OCI-LY3 (cell line): Measurements from ENCODE around the gene IL1B.

Experiments
- H2AFZ ChIP-seq: fragments of 200-600, 300-600 bp; shearing (Covaris generic); 2 replicates; pipeline ENCODE4 v1.6.0; 2014; ENCODE audit warnings: antibody characterized with exemption, low read depth, low read length
- H3K27ac ChIP-seq: fragments of 200-600, 300-600 bp; sonication (generic); 2 replicates; pipeline ENCODE4 v1.5.1; 2014; ENCODE audit warnings: mild to moderate bottlenecking, low read length, moderate library complexity, mixed read lengths
- H3K27me3 ChIP-seq: fragments of 200-600, 300-600 bp; sonication (generic); 2 replicates; pipeline ENCODE4 v1.6.1; 2014; ENCODE audit warnings: low read depth, low read length, mixed read lengths
- H3K36me3 ChIP-seq: fragments of 200-600, 300-600 bp; sonication (generic); replicated peaks from 2 replicates; pipeline ENCODE3; 2014; ENCODE audit warnings: low read depth, low read length, mixed read lengths
- H3K4me1 ChIP-seq: fragments of 300-600, 200-600 bp; sonication (generic); 2 replicates; pipeline ENCODE4 v1.6.1; 2014; ENCODE audit warnings: low read length, mixed read lengths
- H3K4me2 ChIP-seq: fragments of 200-600, 300-600 bp; sonication (generic); 2 replicates; pipeline ENCODE4 v1.6.1; 2014; ENCODE audit warnings: low read length, mixed read lengths
- H3K4me3 ChIP-seq: fragments of 300-600, 200-600 bp; sonication (generic); 2 replicates; pipeline ENCODE4 v1.5.1; 2014; ENCODE audit warnings: antibody characterized with exemption, mild to moderate bottlenecking, low read length, moderate library complexity
- H3K79me2 ChIP-seq: fragments of 300-600, 200-600 bp; shearing (Covaris generic); 2 replicates; pipeline ENCODE4 v1.6.1; 2014; ENCODE audit warnings: mild to moderate bottlenecking, low read length, mixed read lengths
- H3K9ac ChIP-seq: fragments of 300-600, 200-600 bp; shearing (Covaris generic); 2 replicates; pipeline ENCODE4 v1.6.0; 2014; ENCODE audit warnings: mild to moderate bottlenecking, low read length, moderate library complexity
- H3K9me3 ChIP-seq: fragments of 200-600, 300-600 bp; shearing (Covaris generic); 2 replicates; pipeline ENCODE4 v1.6.1; 2014; ENCODE audit warnings: low read length, mixed read lengths; ENCODE audit not compliant: insufficient read depth
- H4K20me1 ChIP-seq: fragments of 200-600, 300-600 bp; sonication (generic); 2 replicates; pipeline ENCODE4 v1.6.1; 2016; ENCODE audit warnings: low read length, mixed read lengths; ENCODE audit not compliant: insufficient read depth
- EZH2phosphoT487 ChIP-seq: fragments of 200-600 bp; shearing (Covaris generic); IDR thresholded peaks from 2 replicates; pipeline ENCODE4 v1.6.1; 2018; ENCODE audit warnings: antibody characterized with exemption, mixed run types, low read depth
- TF ChIP-seq, protein P1 (sequence below): fragments of 200-600, 300-600 bp; sonication (generic); IDR thresholded peaks from 2 replicates; pipeline ENCODE4 v1.5.1; 2014; ENCODE audit warnings: antibody characterized with exemption, low read length, low read depth

The IL1B gene

DNA sequence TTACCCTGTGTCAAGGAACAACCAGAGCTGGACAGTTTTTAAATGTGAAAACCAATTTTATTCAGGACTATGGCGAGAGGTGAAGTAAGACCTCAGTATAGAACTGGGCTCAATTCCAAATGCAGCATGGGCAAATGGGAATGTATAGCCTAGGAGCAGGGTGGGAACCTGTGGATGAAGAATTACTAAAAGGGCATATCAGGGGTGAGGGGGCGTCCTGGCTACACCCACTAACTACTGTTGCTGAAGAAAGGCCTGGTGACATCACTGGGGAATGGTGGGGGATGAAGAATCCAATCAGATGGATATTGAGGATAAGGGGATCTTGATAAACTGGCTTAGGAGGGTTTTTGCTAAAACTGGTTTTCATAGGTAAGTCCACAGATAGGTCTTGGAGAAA, 47.1 kb upstream of the IL1B start:
- H2AFZ ChIP-seq, result no peak overlapping the region
- H3K27me3 ChIP-seq, result no peaks in the 10 kb centered on the region
- H4K20me1 ChIP-seq, result no peaks in the 10 kb centered on the region
- no peak overlapping the region for H3K4me3 ChIP-seq
- H3K79me2 ChIP-seq, result no peaks in the 10 kb centered on the region
- H3K9me3 ChIP-seq, result no peaks in the 10 kb centered on the region
- H3K4me2 ChIP-seq, result no peak overlapping the region
- no peak overlapping the region for H3K9ac ChIP-seq
- no peak overlapping the region for H3K27ac ChIP-seq
- TF ChIP-seq, protein P1, sequence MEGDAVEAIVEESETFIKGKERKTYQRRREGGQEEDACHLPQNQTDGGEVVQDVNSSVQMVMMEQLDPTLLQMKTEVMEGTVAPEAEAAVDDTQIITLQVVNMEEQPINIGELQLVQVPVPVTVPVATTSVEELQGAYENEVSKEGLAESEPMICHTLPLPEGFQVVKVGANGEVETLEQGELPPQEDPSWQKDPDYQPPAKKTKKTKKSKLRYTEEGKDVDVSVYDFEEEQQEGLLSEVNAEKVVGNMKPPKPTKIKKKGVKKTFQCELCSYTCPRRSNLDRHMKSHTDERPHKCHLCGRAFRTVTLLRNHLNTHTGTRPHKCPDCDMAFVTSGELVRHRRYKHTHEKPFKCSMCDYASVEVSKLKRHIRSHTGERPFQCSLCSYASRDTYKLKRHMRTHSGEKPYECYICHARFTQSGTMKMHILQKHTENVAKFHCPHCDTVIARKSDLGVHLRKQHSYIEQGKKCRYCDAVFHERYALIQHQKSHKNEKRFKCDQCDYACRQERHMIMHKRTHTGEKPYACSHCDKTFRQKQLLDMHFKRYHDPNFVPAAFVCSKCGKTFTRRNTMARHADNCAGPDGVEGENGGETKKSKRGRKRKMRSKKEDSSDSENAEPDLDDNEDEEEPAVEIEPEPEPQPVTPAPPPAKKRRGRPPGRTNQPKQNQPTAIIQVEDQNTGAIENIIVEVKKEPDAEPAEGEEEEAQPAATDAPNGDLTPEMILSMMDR, result no peak
- TF ChIP-seq EZH2phosphoT487, result no peak
- peaks cover 46% of the 10 kb centered on the region for H3K4me1 ChIP-seq
- no peaks in the 10 kb centered on the region for H3K36me3 ChIP-seq

DNA sequence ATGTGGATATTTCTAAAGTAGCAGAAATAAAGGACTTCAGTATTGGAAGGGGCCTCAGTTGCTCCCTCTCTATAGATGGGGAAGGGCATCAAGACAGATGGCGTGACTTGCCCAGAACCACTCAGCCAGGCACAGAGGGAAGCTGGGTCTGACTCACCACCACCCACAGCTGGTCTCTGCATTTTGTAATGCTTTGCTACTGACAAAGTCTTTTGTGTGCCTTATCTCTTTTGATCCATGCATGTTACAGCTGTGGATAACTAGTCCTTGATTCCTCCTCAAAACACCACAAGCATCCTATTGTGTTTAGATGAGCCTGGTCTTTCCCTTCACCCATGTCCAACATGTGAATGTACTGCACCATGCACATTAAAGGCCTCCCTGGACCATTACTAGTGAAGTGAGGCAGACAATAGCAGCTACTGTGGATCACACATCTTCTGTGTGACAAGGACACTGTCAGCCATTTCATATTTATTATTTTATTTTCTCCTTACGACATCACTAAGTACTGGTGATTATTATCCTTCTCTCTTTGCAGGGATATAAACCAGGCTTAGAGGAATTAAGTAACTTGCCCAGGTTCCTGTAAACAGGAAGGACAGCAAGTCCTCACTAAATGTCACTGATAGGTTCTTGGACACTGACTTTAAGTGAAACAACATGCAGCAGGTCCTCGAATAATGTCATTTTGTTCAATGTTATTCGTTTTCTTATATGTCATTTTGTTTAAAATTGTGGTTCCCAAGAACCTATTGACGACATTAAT, 44.8 kb upstream of the IL1B start:
- Histone ChIP-seq H3K27me3 (no peaks in the 10 kb centered on the region), H3K9me3 (no peaks in the 10 kb centered on the region), H3K27ac (no peak overlapping the region), H3K9ac (no peak overlapping the region), H3K4me2 (peak overlapping the region; percentile 41), H4K20me1 (no peaks in the 10 kb centered on the region), H2AFZ (no peak overlapping the region), H3K36me3 (no peaks in the 10 kb centered on the region), H3K79me2 (no peaks in the 10 kb centered on the region), H3K4me3 (no peak overlapping the region), H3K4me1 (peaks cover 38% of the 10 kb centered on the region)
- TF ChIP-seq, protein P1, result no peak
- TF ChIP-seq EZH2phosphoT487, result no peak

DNA sequence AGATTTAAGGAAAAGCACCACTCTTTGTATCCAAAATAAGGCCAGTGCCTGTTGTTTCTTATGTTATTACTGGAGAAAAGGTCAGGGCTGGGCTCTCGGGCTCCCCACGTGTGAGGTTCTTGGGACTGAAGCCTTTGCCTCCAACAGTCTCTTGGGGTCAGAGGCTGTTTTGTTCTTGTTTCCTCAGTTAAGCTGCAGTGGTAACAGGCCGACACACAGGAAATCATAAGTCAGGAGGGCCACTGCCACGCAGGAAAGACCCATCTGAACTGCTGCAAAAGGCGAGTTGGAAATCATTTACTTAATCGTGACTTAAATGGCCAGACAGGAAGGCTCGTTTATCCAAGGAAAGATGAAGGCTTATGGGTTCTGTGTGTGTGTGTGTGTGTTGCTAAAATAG, 44.1 kb upstream of the IL1B start:
- Histone ChIP-seq H3K79me2 (no peaks in the 10 kb centered on the region), H3K4me2 (peak overlapping the region; percentile 41), H3K36me3 (no peaks in the 10 kb centered on the region), H3K27me3 (no peaks in the 10 kb centered on the region), H2AFZ (no peak overlapping the region), H3K9ac (no peak overlapping the region), H3K27ac (no peak overlapping the region), H3K4me3 (no peak overlapping the region), H3K9me3 (no peaks in the 10 kb centered on the region), H4K20me1 (no peaks in the 10 kb centered on the region), H3K4me1 (peaks cover 38% of the 10 kb centered on the region)
- no peak for TF ChIP-seq EZH2phosphoT487
- TF ChIP-seq, protein P1, result no peak

DNA sequence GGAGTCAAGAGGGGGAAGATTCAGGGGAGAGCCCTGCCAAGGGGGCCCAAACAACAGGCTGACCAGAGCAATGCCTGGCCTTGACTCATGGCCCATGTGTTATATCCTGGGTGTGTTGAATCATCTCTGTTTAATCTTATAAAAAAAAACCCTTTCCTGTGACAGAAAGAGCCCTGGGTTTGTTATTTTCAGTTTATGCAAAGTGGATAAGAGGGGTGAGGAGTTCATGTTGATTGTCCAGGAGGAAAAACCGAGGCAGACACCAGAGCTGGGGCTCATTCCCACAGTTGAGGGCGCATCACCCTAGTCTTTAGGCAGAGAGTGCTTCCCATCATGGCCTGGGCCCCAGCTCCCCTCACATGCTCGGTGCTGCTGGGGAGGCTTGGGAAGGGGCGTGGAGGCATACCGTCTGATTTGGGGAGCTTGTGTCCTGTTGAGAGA, 43.5 kb upstream of the IL1B start:
- H3K4me3 ChIP-seq, result no peak overlapping the region
- H3K4me1 ChIP-seq, result peaks cover 33% of the 10 kb centered on the region
- TF ChIP-seq, protein P1, result no peak
- no peak for TF ChIP-seq EZH2phosphoT487
- H4K20me1 ChIP-seq, result no peaks in the 10 kb centered on the region
- H3K79me2 ChIP-seq, result no peaks in the 10 kb centered on the region
- H3K4me2 ChIP-seq, result no peak overlapping the region
- no peak overlapping the region for H3K27ac ChIP-seq
- no peak overlapping the region for H2AFZ ChIP-seq
- no peaks in the 10 kb centered on the region for H3K9me3 ChIP-seq
- H3K9ac ChIP-seq, result no peak overlapping the region
- H3K36me3 ChIP-seq, result no peaks in the 10 kb centered on the region
- H3K27me3 ChIP-seq, result no peaks in the 10 kb centered on the region
